Measurements from ENCODE around the gene AKNA. TPM values are rescaled to one million over a fixed set of nuclear protein-coding genes. Genes with fewer than 3 reads are reported as not detected.
"Not testable (repeated sequence)": the region's sequence is repeated elsewhere in the genome, so short reads cannot be mapped to it uniquely, and the experiment has no call there.

AKNA gene
- total RNA-seq, 1 donor from 2014 or later, result 11.3 TPM

GRCh38 chr9:114341152-114341830 is 46.5 kb downstream of the AKNA start:
- no peak for DNase-seq (ENCODE audit: low spot score)

DNA sequence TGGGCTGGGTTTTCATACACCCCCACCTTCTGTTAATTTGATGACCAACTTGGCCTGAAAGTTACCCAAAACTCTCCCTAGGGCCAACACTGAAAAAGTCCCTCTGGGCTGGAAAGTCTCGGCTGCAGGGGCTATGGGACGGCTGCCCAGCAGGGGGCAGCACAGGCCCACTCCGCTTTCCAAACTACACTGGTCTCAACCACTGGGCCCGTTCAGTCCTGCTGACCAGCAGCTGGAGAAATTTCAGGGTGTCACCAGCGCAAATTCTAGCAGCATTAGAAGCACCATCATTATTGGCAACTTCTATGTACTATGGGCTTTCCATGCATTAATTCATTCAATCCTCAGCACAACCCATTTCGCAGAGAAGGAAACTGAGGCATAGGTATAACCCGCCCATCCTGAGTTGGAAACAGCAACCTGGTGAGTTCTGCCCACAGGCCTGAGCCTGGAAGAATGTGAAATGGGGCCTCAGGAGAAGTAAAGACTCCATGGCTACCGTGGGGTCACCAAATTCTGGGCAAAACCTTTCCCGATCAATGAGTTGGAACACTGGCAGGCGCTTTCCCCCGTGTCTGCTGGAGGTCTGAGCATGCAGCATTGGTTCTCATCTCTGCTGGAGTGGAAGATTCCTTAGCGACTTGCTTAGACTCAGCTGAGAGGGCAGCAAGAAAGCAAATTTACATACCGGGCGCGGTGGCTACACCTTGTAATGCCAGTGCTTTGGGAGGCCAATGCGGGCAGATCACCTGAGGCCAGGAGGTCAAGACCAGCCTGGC is 48.5 kb downstream of the AKNA start:
- peak; percentile 21 for DNase-seq (ENCODE audit: low spot score)

DNA sequence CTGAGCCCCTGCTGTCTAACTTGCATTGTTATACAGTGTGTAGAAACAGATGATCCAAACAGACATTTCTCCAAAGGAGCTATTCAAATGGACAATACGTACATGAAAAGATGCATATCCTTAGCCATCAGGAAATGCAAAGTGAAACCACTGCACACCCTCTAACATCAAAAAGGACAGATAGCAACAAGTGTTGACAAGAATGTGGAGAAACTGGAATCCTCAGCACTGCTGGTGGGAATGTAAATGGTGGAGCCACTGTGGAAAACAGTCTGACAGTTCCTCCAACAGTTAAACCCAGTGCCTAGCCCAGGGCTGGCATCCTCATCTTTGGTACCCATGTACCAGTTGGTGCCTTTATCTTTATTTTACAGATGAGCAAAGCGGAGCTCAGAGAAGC is 49.6 kb downstream of the AKNA start:
- DNase-seq (ENCODE audit: low spot score), result no peak

DNA sequence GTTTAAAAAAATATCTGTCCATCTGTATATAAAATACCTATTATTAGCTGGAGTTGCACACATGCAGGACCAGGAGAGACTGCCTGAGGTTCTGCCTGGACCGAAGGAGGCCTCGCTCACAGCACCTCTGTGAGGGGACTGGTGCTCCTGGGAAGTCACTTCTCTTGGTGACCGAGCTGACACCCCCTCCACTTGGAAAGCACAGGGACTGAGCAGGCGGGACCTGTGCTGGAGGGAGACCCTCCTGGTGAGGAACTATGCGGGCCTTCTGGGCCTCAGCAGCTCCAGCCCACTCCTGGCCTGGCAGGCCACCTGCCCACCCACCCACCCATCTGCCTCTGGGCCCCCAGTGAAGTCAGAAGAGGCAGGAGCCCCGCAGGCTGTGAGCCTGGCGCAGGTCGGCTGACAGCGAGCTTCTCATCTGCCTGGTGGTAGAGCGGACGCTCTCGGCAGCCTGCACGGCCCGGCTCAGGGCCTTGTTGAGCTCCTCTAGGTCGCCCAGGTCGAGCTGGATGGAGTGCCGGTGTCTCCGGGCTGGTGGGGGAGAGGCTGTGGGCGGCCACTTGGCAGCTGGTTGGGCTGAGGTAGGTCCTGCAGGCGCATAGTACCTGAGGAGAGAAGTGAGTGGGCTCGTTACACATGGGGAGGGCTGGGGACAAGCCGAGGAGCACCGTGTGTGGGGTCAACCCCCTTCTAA is 50.9 kb downstream of the AKNA start:
- DNase-seq (ENCODE audit: low spot score), result no peak

DNA sequence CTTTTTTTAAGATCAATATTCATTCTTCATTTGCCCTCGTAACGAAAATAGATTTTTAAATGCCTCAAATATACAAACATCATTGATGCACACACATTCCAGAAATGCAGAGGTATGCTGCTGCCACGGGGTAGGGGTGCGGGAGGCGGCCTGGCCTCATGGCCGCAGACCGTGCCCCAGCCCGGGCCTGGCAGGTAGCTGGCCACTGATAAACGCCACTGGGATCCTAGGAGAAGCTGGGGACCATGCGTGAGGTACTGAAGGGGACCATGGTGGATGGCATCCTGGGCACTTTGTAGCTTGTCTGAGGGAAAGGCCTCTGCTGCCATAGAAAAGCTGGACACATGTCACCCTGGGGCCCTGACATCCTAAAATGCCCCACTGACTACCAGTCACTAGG is 51.6 kb downstream of the AKNA start:
- no peak for DNase-seq (ENCODE audit: low spot score)

- DNase-seq (ENCODE audit: low spot score), result no peak
These were observed 52.0 kb downstream of the AKNA start for GRCh38 chr9:114335745-114336144.

GRCh38 chr9:114334490-114334889 is 53.3 kb downstream of the AKNA start:
- DNase-seq (ENCODE audit: low spot score), result no peak

DNA sequence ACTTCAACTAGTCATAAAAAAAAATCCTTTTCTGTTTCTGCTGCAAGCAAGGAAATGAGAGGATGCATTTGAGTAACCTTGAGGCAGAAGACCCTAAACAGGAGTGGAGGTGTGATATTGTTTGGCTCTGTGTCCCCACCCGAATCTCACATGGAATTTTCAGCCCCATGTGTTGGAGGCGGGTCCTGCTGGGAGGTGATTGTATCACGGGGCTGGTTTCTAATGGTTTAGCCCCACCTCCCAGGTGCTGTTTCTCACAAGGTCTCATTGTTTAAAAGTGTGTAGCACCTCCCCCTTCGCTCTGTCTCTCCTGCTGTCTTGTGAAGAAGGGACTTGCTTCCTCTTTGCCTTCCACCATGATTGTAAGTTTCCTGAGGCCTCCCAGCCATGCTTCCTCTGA is 54.1 kb downstream of the AKNA start:
- DNase-seq (ENCODE audit: low spot score), result not testable (repeated sequence)

DNA sequence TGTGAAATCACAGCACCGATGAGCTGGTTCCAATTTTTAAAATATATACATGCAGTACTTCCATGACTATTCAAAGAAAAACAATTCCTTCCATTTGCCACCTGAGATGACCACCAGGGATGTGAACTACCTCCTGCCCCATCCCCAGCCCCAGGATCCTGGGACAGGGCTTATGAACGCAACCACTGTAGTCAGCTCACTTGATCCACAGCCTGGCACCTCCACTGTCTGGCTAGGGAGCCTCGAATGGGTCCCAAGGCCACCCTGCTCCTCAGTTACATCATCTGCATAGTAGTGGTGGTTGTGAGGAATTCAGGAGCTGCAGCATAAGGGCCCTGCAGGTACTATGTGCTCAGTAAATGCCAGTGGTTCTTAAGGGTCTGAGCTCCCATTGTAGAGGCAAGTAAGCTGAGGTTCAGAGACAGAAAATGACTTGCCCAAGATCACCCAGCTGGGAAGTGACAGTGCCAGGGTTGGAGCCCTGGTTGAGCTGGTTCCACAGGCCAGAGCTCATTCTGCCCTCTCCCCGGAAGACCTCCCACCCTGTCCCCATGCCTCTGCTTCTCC is 55.2 kb downstream of the AKNA start:
- DNase-seq (ENCODE audit: low spot score), result not testable (repeated sequence)

- DNase-seq (ENCODE audit: low spot score), result not testable (repeated sequence)
These were observed 56.3 kb downstream of the AKNA start for GRCh38 chr9:114331229-114332195.

DNA sequence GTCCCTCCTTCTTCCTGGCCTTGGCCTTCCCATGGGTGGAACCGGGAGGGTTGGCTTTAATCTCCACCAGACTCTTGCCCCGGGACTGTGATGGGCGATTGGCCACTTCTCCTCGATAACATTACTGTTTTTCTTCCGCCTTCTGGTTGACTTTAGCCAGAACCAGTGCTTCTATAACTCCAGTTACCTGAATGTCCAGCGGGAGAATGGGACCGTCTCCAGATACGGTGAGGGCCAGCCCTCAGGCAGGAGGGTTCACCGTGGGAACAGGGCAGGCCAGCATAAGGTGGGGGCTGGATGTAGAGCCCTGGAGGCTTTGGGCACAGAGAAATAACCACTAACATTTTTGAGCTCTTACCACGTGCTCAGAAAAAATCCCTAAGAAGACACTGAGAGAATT is 57.1 kb downstream of the AKNA start:
- DNase-seq (ENCODE audit: low spot score), result no peak

DNA sequence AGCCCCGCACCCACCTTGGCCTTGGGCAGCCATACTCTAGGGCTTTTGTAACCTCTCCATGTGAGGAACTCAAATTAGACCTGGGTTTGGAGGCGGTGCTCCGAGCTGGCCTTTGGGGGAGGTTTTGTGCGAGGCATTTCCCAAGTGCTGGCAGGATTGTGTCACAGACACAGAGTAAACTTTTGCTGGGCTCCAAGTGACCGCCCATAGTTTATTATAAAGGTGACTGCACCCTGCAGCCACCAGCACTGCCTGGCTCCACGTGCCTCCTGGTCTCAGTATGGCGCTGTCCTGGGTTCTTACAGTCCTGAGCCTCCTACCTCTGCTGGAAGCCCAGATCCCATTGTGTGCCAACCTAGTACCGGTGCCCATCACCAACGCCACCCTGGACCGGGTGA is 58.2 kb downstream of the AKNA start, which contains the start of gene ORM2:
TSS of gene ORM2 (plus strand) at position 245 of the 398 bp plus-strand sequence. CDS start at position 281, 36 bp downstream.
- not testable (repeated sequence) for DNase-seq (ENCODE audit: low spot score)

GRCh38 chr9:114328937-114329624 is 58.7 kb downstream of the AKNA start:
- not testable (repeated sequence) for DNase-seq (ENCODE audit: low spot score)

GRCh38 chr9:114328357-114328820 is 59.4 kb downstream of the AKNA start:
- not testable (repeated sequence) for DNase-seq (ENCODE audit: low spot score)

- DNase-seq (ENCODE audit: low spot score), result no peak
These were observed 60.0 kb downstream of the AKNA start for GRCh38 chr9:114327749-114328148.

GRCh38 chr9:114325684-114326254 is 62.0 kb downstream of the AKNA start:
- DNase-seq (ENCODE audit: low spot score), result not testable (repeated sequence)

- DNase-seq (ENCODE audit: low spot score), result not testable (repeated sequence)
These were observed 62.8 kb downstream of the AKNA start for GRCh38 chr9:114324965-114325364.

- DNase-seq (ENCODE audit: low spot score), result no peak
These were observed 63.3 kb downstream of the AKNA start for GRCh38 chr9:114324492-114324891.

DNA sequence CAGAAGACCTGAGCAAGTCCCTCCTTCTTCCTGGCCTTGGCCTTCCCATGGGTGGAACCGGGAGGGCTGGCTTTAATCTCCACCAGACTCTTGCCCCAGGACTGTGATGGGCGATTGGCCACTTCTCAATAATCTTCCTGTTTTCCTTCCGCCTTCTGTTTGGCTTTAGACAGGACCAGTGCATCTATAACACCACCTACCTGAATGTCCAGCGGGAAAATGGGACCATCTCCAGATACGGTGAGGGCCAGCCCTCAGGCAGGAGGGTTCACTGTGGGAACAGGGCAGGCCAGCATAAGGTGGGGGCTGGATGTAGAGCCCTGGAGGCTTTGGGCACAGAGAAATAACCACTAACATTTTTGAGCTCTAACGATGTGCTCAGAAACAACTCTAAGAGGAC is 63.9 kb downstream of the AKNA start:
- not testable (repeated sequence) for DNase-seq (ENCODE audit: low spot score)
